GM19193 (cell line): ENCODE measurements around the gene SMYD2.

Experiments used
- POLR2A ChIP-seq: IDR thresholded peaks from 4 replicates; pipeline ENCODE4 v1.6.1; 2011; ENCODE audit not compliant: insufficient read depth, insufficient read length; ENCODE audit errors: extremely low read depth

Gene SMYD2

DNA sequence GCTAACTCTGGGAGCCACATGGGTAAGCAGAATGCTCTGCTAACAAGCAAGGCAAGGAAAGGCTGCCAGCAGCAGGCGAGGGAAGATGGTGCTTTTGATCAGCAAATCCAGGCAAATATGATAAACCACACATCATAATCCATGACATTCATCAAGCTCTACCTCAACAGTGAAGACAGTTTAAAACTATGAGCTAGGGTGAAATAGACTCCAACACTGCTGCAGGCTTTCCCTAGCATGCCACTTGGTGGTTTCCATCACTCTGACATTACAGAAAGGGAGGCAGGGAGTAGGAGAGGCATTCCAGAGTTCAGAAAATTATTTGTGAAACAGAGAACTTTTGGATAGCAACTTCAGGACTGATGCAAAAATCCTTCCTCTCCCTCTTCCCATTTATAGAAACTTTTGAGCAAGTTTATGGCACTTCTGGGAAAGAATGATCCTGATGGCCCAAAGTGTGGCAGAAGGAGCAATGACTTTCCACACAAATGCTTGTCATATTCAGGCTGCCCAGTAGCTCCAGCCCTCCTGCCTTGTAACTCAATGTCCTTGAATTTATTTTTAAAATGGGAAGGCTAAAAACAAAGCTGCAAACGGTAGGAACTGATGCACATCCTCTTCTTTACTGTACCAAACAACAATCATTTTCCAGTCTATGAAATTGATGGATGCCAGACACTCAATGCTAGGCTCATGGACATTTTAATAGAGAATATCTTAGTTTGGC lies 70.8 kb downstream of the SMYD2 start:
- TF ChIP-seq POLR2A: no peak

DNA sequence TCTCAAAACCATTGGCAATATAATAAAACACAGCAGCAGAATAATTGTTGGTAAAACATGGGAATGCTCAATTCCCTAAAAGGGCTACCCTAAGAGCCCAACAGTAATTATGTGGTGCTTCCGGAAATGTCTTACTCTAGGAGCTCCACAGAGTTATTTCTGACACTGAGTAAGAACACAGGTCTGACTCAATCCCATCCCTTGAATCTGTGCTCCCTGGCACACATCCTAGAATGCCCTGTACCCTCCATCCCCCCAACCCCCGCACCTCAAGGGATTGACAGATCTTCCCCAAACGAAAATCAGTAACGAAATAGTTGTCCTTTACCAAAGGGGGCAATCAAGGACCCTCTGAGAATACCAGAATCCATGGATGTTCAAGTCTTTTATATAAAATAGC lies 71.9 kb downstream of the SMYD2 start:
- no peak for TF ChIP-seq POLR2A

DNA sequence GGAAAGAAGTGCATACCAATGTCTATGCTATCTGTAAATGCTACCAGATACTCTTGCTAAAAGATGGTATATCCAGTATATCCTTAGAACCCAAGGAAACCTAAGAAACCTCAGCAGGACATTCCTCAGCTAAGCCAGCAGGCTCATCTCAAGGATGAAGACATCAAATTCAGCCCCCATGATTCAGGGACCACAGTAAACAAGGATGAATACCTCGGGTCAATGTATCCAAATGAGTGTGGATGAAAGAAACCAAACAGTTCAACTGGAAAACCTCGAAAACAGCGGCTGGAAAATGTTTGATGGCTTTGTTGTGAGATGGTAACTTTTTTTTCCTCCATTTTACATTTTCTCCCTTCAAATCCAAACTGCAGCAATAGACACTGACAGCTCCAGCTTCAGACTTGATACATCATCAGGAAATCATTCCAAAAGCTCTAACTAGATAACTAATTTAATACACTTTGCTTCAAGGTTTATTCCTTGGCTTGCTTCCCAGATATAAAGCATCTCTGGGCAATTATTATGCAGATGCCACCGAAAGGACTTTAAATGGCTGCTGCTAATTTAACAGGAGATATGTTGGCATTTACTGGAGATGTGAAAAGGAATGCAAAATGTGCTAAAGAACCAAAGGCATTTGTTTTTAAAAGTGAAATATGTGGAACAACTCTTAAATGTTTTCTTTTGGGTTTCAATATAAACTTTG lies 73.6 kb downstream of the SMYD2 start:
- TF ChIP-seq POLR2A: no peak

DNA sequence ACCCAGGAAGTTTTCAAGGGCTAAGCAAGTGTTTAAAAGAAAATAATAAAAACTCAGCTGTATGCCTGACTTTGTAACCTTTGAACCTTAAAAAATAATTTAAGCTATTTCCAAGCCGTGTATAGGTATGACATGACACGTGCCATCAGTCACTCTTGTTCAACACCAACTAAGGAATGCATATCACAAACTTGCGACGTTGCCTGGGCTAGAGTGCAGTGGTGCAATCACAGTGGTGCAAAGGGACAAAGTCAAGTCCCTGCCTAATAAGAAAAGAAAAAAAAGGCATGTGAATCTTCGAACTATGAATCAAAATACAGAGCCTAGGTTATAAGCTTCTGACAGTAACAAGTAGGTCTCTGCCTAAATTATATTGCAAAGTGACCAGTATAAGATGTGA lies 79.2 kb downstream of the SMYD2 start:
- no peak for TF ChIP-seq POLR2A

DNA sequence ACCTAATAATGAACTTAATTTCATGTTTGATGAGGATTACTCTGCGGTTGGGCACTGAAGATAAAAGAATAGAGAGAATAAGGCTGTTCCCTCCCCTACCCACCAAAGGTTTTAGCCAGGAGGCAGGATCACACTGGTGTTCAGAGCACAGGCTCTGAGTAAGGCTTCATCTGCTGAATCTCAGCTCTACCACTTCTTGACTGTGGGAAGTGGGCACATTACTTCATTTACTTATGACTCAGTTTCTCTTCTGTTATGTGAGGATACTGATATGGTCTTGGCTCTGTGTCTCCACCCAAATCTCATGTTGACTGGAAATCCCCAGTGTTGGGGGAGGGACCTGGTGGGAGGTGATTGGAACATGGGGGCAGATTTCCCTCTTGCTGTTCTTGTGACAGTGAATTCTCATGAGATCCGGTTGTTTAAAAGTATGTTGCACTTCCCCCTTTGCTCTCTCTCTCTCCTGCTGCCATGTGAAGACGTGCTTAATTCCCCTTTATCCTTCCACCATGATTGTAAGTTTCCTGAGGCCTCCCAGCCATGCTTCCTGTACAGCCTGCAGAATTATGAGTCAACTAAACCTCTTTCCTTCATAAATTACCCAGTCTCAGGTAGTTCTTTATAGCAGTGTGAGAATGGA lies 79.7 kb downstream of the SMYD2 start:
- no peak for TF ChIP-seq POLR2A

DNA sequence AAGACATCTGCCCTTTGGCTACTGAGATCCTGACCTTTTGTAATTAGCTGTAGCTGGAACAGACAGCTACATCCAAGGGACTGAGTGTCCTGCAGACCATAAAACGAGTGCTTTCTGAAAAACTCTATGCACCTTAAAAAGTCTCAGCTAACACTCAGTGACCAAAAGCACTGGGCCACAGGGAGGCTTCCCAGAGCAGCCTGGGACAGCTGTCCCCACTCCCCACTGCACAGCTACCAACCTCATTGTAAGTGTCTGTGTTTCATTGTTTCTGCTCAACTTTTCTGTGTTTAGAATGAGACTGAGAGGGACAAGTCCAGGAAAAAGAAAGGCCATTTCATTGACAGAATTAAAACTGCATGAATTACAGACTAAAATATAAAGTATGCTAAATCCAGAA lies 80.7 kb downstream of the SMYD2 start:
- TF ChIP-seq POLR2A: no peak

DNA sequence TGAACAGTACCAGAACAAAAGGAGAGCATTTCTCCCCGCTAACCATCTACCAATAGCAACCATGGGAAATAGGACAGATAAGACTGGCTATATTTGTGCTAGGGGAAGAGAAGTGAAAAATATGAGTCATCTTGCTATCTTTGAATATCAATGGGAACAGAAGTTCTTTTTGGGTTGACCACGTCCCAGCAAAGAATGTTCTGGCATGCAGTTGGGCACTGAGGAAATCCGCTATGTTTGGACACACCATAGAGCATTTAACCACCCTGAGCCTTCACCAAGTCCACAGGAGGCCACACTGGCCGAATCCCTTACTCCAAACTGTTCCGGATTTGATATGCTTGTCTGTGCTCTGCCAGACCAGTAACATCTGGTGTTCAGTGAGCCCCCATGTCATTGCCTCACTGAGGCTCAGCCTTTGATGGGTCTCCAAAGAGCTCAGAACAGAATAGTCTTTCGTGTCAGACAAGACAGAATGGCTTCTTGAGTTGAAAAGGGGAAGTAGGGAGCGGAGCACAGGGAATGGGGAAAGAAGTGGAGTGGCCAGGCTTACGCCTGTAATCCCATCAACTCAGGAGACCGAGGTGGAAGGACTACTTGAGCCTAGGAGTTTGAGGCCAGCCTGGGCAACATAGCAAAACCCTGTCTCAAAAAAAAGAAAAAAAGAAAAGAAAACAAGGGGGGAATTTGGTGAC lies 81.4 kb downstream of the SMYD2 start:
- TF ChIP-seq POLR2A: no peak

DNA sequence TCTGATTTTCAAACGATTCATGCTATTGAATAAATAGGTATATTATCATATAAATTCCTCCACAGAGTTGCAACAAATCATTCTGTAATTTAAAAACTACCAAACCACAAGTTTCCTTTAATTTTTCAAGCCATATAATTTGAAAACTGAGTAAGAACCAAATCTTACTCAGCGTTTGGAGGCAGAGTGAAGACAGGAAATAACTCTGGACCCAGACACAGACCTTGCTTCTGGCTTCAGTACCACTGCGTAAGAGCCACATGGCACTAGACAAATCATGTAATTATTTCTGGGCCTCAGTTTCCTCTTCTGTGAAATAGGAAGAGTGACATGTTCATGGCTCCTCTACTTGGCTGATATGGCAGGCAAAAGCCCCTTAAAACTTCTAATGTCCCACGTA lies 82.4 kb downstream of the SMYD2 start:
- TF ChIP-seq POLR2A: no peak

DNA sequence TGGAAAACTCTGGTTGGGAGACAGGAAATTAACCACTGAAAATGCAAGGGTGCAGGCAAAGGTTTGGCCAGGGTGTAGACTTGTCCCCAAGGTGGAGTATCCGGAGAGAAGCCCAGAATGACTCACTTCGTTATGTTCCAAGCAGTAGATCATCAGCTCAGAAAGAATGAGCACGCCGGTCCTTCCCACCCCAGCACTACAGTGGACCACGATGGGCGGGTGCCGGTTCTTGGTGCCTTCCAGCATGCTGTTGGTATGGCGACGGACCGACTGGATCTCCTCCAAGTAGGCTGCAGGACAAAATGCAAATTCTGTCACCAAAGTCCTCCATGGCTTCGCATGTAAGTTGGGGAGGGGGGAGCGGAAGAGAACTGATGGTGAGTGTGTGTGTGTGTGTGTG lies 83.4 kb downstream of the SMYD2 start:
- no peak for TF ChIP-seq POLR2A

DNA sequence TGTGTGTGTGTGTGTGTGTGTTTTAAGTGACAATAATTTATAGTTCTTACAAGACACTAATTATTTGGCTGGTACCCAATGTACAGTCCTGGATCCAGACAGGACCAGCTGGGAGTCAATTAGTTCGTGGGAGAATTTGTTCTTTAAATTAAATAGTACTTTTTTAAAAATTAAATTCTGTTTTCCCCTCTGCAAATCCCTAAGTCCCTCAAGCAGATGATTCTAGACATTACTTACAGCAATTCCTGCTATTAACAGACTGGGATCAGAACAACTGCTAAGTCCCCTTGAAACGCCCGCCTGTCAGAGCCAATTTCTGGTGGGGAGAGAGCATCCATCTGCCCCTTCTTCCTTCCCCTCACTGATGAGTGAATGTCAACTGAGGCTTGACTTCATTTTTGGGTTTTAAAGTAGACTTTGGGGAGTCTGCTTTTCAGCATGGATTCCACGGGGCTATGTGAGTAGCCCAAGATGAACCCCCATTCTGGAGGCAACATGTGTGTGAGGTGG lies 83.9 kb downstream of the SMYD2 start:
- TF ChIP-seq POLR2A: no peak

DNA sequence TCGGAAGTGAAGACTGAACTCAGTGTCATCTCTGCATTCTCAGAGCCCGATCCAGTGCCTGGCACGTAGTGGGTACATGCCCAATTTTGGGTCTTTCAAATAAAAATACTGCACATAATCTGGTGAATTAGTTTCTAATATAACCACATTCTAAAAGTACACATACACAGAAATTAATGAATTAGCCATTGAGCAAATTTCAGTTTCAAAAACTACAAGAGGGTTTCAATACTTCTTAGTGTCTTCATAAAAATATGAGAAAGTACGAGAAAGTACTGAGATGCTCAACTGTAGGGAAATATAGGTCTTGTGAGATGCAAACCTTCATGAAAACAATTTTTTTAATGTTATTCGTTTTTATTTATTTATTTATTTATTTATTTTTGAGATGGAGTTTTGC lies 86.9 kb downstream of the SMYD2 start:
- no peak for TF ChIP-seq POLR2A

DNA sequence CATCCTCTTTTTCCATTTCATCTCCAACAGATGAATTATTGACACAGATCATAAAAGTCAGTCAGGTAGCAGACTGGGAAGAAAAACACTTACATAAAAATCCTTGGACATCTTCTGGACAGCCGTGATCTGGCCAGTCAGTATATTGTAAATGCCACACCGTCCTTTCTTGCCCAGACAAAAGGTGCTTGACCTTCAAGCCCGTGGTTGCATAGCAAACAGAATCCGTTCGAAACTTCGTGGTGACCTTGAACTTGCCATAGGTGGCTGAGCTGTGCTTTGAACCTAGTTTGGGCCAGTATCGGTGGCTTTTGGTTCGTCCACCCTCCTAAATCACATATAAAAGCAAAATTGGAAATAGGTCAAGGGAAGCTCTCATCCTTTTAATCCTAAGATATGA lies 88.4 kb downstream of the SMYD2 start:
- no peak for TF ChIP-seq POLR2A

DNA sequence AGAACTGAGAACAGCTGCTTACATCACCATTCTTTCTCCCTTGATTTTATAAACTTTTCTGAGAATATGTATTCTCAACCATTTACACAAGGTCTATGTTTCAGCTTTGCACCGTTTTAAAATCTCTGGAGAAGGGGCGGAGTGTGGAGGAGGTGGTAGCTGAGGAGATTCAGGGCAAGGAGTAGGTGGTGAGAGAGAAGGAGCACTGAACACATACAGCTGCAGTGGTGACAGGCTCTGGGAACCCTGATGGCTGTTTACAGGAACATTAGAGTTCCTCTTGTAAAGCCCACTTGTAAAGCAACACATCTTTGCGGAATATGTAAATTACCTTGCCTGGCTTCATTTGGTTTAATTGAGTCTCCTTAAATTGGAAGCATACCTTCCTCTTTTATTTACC lies 89.7 kb downstream of the SMYD2 start:
- TF ChIP-seq POLR2A: no peak

DNA sequence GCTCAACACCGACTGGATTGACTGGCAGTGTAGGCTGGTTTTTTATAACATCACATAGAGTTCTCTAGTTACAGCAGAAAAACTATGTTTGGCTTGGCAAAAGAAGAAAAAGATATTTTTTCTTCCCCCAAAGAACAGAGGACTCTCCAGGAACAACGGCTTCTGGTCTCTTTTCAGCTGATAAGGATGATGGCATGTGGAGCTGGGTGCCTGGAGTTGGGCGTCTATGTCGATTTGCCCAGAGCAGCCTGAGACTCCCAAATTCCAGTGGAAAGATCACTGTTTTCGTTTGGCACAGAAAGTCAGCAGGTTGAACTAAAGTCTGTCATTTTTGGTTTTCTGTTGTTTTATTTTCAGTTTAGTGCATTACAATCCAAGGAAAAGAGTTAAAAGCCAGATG lies 91.1 kb downstream of the SMYD2 start:
- TF ChIP-seq POLR2A: no peak

DNA sequence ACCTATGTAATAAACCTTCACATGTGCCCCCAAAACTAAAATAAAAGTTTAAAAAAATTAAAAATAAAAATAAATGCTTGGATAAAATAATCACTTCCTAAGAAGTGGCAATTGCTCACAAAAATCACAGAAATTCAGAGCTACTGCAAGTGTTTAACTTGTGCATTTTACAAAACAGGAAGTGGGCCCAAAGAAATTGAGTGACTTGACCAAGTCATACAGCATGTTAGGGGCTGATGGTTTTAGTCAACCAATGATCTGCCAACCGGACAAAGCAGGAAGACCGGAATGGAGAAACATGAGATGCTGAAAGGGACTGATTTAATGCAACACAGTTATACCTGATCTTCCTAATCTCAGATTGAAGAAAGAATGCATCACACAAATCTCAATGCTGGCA lies 96.5 kb downstream of the SMYD2 start:
- no peak for TF ChIP-seq POLR2A
